GM21515 (cell line): Measurements from ENCODE around the gene CDH23.

ENCODE experiments used
- ATAC-seq: cut with Tn5 transposase; IDR thresholded peaks from one replicate; pipeline ENCODE4 v1.9.1; 2021; ENCODE audit not compliant: unreplicated experiment

CDH23 gene

DNA sequence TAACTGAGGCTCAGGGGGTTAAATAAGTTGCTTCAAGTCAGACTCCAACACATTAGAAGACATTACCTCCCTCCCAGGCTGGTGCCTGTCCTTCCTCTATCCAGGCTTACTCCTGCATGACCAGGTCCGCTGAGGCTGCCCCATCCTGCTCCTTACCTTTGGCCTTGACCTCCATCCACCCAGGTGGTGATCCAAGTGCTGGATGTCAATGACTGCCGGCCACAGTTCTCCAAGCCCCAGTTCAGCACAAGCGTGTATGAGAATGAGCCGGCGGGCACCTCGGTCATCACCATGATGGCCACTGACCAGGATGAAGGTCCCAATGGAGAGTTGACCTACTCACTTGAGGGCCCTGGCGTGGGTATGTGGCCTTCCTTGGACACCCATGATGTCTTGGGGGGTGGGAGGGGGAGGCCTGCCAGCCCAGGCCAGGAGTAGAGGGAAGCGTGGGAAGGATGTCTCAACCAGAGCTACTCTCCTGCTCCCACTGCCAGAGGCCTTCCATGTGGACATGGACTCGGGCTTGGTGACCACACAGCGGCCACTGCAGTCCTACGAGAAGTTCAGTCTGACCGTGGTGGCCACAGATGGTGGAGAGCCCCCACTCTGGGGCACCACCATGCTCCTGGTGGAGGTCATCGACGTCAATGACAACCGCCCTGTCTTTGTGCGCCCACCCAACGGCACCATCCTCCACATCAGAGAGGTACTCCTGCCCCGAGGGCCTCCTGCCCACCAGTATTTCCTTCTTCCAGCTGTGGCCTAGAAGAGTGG, 406.2 kb downstream of the CDH23 start:
- no peak for ATAC-seq

DNA sequence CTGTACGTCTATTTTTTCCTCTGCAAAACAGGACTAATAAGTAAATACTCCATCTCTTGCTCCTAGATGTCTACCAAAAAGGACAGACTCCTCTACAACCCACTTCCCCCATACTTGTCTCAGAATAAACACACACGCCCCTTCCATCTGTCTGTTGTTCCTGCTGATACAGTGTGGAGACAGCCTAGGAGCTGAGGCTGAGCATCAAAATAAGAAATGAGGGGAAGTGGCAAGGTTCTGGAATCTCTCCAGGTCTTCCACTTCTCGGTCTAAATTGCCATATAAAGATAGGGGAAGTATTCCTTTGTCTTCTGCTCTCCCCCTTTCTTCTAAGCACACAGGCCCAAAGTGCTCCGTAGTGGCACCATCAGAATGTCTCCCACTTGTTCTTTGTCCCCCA, 407.4 kb downstream of the CDH23 start:
- no peak for ATAC-seq

DNA sequence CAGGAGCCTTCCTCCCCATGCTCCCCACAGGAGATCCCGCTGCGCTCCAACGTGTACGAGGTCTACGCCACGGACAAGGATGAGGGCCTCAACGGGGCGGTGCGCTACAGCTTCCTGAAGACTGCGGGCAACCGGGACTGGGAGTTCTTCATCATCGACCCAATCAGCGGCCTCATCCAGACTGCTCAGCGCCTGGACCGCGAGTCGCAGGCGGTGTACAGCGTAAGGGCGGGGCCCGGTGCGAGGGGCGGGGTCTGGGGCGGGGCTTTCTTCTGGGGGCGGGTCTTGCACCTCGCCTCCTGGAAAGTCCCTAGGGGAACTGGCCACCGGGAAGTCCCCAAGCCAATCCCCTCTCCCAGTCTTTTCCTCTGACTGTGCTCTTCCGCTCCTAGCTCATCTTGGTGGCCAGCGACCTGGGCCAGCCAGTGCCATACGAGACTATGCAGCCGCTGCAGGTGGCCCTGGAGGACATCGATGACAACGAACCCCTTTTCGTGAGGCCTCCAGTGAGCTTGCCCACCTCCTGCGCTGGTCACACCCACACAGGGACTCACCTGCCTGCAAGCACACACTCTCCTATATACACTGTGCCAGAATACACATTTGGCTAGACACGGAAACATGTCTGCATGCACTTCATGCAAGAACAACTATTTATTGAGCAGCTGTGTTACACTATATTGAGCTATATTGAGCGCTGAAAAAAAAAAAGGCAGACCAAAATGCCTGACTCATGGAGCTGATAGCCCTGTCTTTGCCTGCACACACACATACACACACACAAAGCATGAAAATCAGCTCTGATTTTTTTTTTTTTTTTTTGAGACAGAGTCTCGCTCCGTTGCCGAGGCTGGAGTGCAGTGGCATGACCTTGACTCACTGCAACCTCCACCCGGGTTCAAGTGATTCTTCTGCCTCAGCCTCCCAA, 409.3 kb downstream of the CDH23 start:
- no peak for ATAC-seq

DNA sequence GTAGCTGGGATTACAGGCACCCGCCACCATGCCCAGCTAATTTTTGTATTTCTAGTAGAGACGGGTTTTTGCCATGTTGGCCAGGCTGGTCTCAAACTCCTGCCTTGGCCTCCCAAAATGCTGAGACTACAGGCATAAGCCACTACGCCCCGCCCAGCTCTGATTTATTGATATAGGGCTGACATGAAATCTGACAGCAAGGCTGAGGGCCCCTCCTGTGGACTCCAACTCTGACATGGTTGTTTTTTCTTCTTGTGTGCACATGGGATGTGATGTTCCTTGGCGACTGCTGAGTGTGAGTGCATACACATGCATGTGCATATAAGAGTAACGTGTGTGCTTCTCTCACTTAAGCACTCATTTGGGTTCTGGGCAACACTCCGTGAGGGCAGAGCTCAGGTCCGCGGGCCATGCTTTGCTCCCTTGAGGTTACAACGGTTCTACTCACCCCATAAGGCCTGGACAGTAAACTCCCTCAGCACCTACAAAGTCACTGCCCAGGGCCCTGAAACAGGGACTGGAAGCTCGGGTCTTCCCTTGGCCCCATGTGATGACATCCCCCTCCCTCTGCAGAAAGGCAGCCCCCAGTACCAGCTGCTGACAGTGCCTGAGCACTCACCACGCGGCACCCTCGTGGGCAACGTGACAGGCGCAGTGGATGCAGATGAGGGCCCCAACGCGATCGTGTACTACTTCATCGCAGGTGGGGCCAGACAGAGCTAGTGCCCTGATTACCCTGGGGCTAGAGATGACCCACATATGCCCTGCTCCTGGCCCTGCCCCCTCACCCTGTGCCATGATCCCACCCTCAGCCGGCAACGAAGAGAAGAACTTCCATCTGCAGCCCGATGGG, 410.2 kb downstream of the CDH23 start:
- ATAC-seq = no peak

DNA sequence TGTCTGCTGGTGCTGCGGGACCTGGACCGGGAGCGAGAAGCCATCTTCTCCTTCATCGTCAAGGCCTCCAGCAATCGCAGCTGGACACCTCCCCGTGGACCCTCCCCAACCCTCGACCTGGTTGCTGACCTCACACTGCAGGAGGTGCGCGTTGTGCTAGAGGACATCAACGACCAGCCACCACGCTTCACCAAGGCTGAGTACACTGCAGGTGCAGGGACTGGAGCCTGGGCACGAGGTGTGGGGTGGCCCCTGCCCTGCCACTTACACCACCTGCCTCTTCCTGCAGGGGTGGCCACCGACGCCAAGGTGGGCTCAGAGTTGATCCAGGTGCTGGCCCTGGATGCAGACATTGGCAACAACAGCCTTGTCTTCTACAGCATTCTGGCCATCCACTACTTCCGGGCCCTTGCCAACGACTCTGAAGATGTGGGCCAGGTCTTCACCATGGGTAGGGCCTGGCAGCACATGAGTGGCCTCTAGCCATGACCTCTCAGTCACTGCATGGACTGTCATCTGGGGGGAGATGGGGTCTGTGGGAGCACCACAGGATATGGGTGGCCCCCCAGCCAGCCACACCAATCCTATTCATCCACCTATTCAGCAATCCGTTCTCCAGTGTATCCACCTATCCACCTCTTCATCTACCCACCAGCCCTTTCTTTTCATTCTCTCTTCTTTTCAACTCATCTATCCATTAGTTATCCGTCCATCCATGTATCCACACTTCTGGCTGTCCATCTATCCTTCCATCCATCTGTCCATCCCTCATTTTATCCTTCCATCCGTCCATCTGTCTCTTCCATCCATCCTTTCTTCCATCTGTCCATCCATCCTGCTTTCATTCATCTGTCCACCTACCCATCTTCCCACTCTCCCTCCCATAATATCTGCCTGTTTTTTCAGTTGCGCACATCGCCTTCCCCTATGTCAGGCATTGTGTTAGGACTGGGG, 411.1 kb downstream of the CDH23 start:
- no peak for ATAC-seq

DNA sequence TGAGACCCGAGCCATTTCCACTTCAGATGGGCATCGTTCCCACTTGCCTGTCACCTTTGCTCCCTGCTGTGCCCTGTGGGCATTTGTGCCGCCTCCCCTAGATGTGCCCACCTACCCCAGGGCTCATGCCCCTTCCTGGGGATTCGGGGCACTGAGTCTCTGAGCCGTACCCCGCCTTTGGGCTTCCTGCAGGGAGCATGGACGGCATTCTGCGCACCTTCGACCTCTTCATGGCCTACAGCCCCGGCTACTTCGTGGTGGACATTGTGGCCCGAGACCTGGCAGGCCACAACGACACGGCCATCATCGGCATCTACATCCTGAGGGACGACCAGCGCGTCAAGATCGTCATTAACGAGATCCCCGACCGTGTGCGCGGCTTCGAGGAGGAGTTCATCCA, 412.9 kb downstream of the CDH23 start:
- no peak for ATAC-seq

DNA sequence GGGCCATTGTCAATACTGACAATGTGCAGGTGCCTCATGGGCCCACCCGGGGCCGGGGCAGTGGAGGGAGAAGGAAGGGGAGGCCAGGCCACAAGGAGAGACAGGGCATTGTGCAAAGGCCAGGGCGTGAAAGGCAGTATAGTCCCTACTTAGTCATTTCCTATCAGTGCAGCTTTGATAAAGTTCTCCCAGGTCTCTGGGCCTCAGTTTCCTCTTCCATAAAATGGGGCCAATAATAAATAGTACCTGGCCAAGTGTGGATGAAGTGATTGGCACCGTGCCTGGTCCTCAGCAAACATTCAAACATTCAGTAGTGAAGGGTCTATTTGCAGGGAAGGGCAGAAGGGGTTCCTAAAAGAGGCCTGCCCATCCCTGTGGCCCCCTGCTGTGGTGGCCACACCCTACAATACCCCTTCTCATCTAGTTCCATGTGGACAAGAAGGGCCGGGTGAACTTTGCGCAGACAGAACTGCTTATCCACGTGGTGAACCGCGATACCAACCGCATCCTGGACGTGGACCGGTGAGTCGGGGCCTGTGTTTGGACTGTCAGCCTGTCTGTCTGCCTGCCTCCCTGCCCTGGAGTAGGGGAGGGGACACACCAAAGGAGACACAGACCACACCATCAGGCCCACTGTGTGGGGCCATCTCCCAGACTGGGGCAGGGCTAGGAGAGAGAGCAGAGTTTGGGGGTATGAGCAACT, 413.5 kb downstream of the CDH23 start:
- no peak for ATAC-seq

DNA sequence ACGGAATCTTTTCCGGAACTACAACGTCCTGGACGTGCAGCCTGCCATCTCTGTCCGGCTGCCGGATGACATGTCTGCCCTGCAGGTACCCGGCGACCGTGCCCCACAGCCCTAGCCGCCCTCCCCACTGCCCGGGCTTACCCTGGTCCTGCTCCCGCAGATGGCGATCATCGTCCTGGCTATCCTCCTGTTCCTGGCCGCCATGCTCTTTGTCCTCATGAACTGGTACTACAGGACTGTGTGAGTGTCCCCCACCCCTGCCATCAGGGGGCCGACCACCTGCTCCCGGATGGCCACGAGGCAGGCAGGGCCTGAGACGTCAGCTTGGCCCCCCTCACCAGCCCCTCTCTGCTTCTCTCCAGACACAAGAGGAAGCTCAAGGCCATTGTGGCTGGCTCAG, 414.6 kb downstream of the CDH23 start:
- ATAC-seq = no peak

DNA sequence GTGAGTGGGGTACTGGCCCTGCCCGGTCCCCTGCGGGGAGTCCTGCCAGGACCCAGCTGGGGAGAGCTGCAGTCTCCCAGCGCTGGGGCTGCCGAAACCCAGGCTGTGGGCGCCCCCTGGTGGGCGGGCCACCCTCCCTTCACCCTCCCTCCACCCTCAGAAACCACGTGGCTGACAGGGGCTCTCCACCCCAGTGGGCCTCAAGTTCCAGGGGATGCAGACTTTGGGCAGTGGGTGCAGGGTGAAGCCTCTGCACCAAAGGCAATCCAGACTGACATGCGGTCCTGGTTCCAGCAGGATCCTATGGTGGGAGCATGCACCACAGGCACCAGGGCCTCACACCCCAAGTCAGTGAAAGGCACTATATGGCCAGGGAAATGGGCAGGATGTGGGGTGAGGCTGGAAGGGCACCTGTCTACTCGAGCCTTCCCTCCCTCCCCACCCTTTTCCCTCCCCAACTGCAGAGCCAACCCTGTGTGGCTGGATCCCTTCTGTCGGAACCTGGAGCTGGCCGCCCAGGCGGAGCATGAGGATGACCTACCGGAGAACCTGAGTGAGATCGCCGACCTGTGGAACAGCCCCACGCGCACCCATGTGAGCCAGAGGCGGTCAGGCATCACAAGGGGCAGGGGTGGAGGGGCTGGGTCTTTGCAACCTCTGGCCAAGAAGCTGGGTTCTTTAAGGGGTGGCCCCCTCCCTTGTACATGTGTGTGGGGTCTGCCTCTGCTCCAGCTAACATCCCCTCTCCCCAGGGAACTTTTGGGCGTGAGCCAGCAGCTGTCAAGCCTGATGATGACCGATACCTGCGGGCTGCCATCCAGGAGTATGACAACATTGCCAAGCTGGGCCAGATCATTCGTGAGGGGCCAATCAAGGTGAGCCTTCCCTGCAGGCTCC, 415.5 kb downstream of the CDH23 start:
- no peak for ATAC-seq

DNA sequence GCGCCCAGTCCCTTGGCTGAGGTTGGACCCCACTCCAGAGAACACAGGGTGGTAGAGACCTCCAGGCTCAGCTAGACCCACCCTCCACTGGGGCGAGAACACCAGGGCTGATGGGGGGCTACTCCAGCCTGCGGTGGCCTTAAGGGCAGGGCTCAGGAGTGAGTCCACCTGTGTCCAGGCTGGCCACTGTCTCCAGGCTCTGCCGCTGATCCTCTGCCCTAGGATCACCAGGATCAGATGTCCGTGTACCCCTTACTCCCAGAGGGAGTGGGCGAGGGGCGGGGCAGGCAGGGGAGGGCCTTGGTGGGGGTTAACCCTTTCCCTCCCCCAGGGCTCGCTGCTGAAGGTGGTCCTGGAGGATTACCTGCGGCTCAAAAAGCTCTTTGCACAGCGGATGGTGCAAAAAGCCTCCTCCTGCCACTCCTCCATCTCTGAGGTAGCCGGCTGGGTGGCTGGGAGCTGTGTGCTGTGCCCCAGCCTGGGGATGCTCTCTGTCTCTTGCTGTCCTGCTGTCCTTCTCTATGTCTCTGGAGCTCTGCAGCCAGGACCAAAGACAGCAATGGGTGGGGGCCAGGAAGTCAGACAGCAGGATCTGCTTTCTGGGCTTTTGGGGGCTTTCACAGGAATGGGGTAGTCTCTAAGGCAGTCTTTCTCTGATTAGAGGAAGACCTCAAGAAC, 416.3 kb downstream of the CDH23 start:
- no peak for ATAC-seq

DNA sequence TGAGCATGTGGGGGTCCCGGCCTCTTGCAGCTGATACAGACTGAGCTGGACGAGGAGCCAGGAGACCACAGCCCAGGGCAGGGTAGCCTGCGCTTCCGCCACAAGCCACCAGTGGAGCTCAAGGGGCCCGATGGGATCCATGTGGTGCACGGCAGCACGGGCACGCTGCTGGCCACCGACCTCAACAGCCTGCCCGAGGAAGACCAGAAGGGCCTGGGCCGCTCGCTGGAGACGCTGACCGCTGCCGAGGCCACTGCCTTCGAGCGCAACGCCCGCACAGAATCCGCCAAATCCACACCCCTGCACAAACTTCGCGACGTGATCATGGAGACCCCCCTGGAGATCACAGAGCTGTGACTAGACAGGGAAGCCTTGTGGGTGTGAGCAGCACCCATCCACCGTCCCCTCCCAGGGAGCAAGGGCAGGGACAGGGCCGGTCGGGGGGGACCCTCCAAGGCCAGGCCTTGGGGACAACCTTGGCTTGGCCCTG, 418.2 kb downstream of the CDH23 start:
- ATAC-seq = no peak

DNA sequence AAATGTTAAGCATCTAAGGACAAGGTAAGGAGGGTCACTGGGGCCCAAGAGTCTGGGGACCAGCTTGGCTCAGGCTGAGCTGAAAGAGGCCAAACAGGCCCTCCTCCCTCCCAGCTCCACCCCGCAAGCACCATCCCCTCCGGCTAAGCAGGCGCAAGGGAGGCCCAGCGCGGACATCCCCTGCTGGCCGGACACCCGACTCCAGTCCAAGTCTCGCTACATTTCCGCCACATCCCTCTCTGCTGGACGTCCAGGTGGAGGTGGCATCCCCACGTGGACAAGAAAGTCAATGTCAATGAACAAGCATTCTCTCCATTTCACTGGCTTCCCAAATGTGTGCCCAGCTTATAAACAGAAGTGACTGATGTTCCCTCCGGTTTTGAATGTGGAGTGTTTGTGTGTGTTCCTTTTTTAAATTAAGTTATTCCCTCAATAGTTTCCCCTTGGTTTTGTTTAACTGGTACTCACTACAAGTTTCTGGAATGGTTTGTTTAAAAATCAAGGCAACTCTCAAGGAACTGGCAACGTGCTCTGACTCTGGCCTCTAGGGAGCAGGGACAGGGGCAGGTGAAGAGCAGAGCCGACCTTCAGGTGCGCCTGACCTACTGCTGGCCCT, 418.9 kb downstream of the CDH23 start:
- ATAC-seq = no peak

DNA sequence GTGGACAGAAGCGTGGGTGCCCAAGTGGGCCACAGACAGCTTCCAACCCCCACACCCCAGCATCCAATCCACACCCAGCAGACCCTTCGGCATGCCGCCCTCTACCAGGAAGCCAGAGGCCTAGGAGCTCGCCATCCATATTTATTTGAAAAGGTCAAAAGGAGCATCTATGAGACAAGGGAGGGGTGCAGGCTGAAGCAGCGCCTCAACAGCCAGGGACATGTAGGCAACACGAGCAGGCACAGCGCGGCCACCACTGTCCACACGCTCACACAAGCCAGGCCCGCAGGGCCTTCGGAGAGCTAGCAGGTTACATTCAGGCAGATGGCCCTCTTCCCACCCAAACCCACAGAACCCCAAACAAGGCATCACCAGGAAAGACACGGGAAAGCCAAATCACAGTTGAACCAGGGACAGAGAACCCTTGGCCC, 419.7 kb downstream of the CDH23 start:
- no peak for ATAC-seq

DNA sequence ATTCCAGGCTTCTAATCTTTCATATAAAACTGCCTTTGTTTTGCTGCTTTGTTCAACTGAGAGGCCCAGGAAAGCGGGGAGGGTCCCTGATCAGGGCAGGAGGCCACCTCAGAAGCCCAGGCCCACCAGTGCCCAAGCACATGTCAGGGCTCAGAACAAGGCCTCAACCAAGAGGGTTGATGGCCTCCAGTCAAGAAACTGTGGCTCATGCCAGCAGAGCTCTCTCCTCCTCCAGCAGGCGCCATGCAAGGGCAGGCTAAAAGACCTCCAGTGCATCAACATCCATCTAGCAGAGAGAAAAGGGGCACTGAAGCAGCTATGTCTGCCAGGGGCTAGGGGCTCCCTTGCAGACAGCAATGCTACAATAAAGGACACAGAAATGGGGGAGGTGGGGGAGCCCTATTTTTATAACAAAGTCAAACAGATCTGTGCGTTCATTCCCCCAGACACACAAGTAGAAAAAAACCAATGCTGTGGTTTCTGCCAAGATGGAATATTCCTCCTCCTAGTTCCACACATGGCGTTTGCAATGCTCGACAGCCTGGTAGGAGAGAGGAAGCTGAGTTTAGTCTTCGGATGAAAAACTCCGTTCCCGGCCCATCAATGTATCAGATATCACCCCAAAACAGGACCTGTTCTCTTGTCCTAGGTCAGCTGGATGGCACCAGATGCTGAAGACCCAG, 420.4 kb downstream of the CDH23 start:
- no peak for ATAC-seq

DNA sequence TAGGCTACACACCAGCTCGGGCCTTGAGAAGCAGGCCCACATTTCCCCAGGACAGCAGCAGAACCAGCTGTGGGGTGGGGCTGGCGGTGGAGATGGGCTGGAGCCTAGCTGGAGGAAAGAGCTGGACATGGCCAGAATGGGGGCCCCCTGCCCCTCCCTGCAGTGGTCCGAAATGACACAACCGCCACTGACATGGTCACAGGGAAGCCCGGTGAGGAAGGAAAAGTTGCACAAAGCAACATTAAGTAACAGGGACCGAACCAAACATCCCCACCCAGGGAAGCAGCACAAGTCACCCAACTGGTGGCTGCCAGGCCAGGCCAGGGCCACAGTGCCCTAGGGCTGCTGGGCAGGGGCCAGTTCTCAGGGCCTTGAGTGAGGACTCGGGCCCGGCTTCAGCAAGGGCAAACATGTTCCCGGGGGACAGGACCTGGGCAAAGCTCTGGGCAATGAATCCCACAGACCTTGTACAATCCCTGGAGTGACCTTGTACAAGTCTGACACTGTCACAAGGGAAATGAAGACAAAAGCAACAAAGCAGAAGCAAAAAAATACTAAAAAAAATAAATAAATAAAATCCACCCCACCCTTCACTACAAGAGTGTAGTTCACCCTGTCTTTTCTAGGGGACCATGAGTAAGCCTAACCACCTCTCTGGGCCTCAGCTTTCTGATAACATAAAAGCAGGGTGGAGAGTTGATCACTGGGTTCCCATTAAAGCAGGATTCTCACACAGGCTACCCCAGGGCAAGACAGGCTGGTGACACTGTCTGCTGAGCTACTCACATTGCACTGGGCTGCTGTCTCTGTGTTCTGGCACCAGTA, 421.3 kb downstream of the CDH23 start:
- no peak for ATAC-seq
